ENCODE measurements around the gene RBM11. TPM values are rescaled to one million over a fixed set of nuclear protein-coding genes. Genes with fewer than 3 reads are reported as not detected.

The RBM11 gene
- total and polyA plus RNA-seq, 7 experiments from 2014 or later: 0.46 to 19.3 (median 4.9) TPM

- intact Hi-C loops (cut with micrococcal nuclease): no loop called here
- peaks cover 0 to 24% (median 17%) of the 10 kb centered on the region in 7 donors for H3K4me1 Mint-ChIP-seq
Observed at GRCh38 chr21:14244911-14245310, 29.0 kb downstream of the RBM11 start.

DNA sequence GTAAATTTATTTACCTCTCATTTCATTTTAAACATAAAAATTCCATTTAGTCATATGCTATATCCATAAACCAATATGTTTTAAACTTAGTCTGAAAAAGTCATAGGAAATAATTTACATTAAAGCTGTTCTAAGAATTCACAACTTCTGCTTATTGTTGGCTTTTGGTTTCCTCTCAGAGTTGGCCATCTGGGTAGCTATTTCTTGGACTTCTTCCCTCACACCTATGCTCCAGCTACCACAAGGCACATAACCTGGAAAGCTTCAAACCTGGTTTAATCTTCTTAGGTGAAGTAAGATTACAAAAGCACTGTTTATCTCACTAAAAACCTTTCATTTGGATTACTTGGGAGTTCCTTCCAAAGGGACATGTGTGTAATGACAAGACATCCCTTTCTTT lies 29.8 kb downstream of the RBM11 start:
- peaks cover 0 to 19% (median 11%) of the 10 kb centered on the region in 7 donors for H3K4me1 Mint-ChIP-seq
- no peak overlapping the region for H3K27ac Mint-ChIP-seq
- DNase-seq (no peak), ATAC-seq (no peak)
- ChIA-PET POLR2A (no interaction called here), CTCF (no interaction called here)
- H3K36me3 ChIP-seq (ENCODE audit: control insufficient read depth in 2 of 3, insufficient read depth in 3 of 3, low read length in 3 of 3): no peaks in the 10 kb centered on the region
- peaks cover 0 to 11% of the 10 kb centered on the region in 2 donors for H3K4me1 ChIP-seq (ENCODE audit: control insufficient read depth in 2 of 2, insufficient read depth in 2 of 2, low read length in 2 of 2)
- peaks cover 0 to 4% (median 0%) of the 10 kb centered on the region in 5 donors for H3K36me3 Mint-ChIP-seq
- H3K4me3 Mint-ChIP-seq: no peak overlapping the region
- intact Hi-C loops (cut with micrococcal nuclease): no loop called here
- no peaks in the 10 kb centered on the region for H3K9me3 ChIP-seq (ENCODE audit: control insufficient read depth in 2 of 3, low read length in 3 of 3)
- peaks cover 0 to 8% (median 3%) of the 10 kb centered on the region in 11 donors for H3K9me3 Mint-ChIP-seq
- no peaks in the 10 kb centered on the region for H3K27me3 ChIP-seq (ENCODE audit: control insufficient read depth in 2 of 2, insufficient read depth in 2 of 2, low read length in 2 of 2)
- no peak overlapping the region for H3K4me3 ChIP-seq (ENCODE audit: low read length)
- H3K27ac ChIP-seq (ENCODE audit: low read depth, low read length): no peak overlapping the region
- peaks cover 5 to 20% (median 6%) of the 10 kb centered on the region in 5 donors for H3K27me3 Mint-ChIP-seq

More at GRCh38 chr21:14244911-14245310, 29.0 kb downstream of the RBM11 start:
- no peak overlapping the region for H3K27ac ChIP-seq (ENCODE audit: low read depth, low read length)
- Mint-ChIP-seq H3K9me3 (peaks cover 0 to 6% (median 1%) of the 10 kb centered on the region in 11 donors), H3K27ac (no peak overlapping the region), H3K27me3 (peaks cover under 1 to 17% (median 3%) of the 10 kb centered on the region in 5 donors), H3K36me3 (peaks cover 0 to 4% (median 0%) of the 10 kb centered on the region in 5 donors), H3K4me3 (no peak overlapping the region)
- H3K4me3 ChIP-seq (ENCODE audit: low read length): no peak overlapping the region
- no peaks in the 10 kb centered on the region for H3K36me3 ChIP-seq (ENCODE audit: control insufficient read depth in 2 of 3, insufficient read depth in 3 of 3, low read length in 3 of 3)
- H3K4me1 ChIP-seq (ENCODE audit: control insufficient read depth in 2 of 2, insufficient read depth in 2 of 2, low read length in 2 of 2): peaks cover 0 to 12% of the 10 kb centered on the region in 2 donors
- H3K27me3 ChIP-seq (ENCODE audit: control insufficient read depth in 2 of 2, insufficient read depth in 2 of 2, low read length in 2 of 2): no peaks in the 10 kb centered on the region
- DNase-seq (no peak), ATAC-seq (no peak)
- H3K9me3 ChIP-seq (ENCODE audit: control insufficient read depth in 2 of 3, low read length in 3 of 3): no peaks in the 10 kb centered on the region
- ChIA-PET POLR2A (interaction anchor here (0.7 kb wide), 1 partner anchor 1228 kb away, joined by 3 read pairs; no protein-coding TSS in a partner anchor), CTCF (no interaction called here)

DNA sequence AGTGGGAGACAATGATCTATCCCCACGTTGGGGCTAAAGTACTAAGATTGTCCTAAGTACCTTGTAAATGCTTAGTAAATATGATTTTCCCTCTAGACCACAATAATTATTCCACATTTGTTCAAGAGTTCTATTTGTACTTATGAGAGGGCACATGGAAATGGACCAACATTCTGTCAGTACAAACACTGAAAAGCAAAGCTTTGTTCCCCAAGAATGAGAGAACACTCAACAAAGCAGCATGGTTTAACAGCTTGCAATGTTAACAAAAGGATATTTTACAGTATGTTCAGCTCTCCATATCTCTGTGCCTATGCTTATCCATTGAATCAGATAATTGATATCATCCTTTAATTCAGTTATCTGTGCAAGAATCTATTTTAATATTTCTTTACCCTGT lies 35.4 kb downstream of the RBM11 start:
- CTCF ChIA-PET: no interaction called here
- POLR2A ChIA-PET: no interaction called here
- ATAC-seq (no peak), DNase-seq (no peak)
- H3K27me3 ChIP-seq (ENCODE audit: control insufficient read depth in 2 of 2, insufficient read depth in 2 of 2, low read length in 2 of 2): peaks cover 0 to 5% of the 10 kb centered on the region in 2 donors
- Mint-ChIP-seq H3K4me3 (no peak overlapping the region), H3K27ac (no peak overlapping the region), H3K9me3 (peaks cover 0 to 5% (median 3%) of the 10 kb centered on the region in 11 donors), H3K36me3 (peaks cover 0 to 4% (median 0%) of the 10 kb centered on the region in 5 donors), H3K4me1 (peaks cover 3 to 9% (median 5%) of the 10 kb centered on the region in 7 donors), H3K27me3 (peaks cover 5 to 23% (median 13%) of the 10 kb centered on the region in 5 donors)
- H3K36me3 ChIP-seq (ENCODE audit: control insufficient read depth in 2 of 3, insufficient read depth in 3 of 3, low read length in 3 of 3): no peaks in the 10 kb centered on the region
- no peaks in the 10 kb centered on the region for H3K9me3 ChIP-seq (ENCODE audit: control insufficient read depth in 2 of 3, low read length in 3 of 3)
- H3K4me1 ChIP-seq (ENCODE audit: control insufficient read depth in 2 of 2, insufficient read depth in 2 of 2, low read length in 2 of 2): no peaks in the 10 kb centered on the region
- intact Hi-C loops (cut with micrococcal nuclease): loop anchor here in 1 of 2 donors (10.0 kb wide), 1 partner anchor 133 kb away; the partner anchor contains the start of gene HSPA13
- H3K4me3 ChIP-seq (ENCODE audit: low read length): no peak overlapping the region
- no peak overlapping the region for H3K27ac ChIP-seq (ENCODE audit: low read depth, low read length)

DNA sequence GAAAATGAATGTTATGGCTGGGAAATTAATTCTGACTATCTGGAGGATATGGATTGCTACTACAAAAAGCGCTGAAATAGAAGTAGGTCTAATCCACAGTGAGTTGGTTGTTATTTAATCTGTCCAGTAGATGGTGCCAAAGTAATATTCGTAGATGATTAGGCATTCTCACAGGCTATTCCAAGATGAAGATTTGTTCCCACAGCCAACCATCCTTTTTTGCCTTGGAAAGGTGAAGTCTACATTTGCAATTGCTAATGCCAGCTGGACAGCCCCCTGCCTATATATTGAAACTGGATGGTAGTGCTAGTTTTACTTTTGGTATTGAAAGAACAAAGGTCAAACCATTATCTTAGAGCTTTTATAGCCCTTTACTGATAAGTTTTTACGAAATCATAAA lies 43.8 kb downstream of the RBM11 start:
- no peak overlapping the region for H3K4me3 ChIP-seq (ENCODE audit: low read length)
- DNase-seq (peak in 5 of 9 donors; percentile 13 to 28 (median 23)), ATAC-seq (peak; percentile 59)

DNA sequence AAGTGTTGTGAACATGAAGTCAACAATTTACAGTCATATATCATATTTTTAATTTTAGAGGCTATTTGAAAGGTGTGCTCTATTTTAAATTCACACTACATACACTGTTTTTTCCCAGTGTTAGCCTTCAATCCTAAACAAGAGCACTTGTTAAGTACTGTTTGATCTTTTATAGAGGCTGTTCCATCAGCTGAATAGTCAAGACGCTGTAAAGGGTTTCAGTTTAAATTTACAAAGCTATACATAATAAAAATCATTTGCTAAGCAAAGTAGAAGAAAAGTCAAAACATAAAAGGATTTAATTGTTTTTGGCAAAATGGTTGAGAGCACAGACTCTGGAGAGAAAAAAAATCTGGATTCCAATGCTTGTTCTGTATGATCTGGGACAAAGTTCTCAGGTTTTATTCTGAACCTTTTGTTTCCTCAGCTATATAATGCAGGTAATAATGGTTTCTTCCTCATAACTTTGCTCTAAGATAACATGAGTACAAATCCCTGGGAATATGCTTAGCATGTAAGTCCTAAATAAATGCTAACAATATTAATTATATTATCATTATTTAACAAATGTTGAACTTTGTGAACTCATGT lies 44.3 kb downstream of the RBM11 start:
- no peaks in the 10 kb centered on the region for H3K4me1 ChIP-seq (ENCODE audit: control insufficient read depth in 2 of 2, insufficient read depth in 2 of 2, low read length in 2 of 2)
- H3K27ac ChIP-seq (ENCODE audit: low read depth, low read length): no peak overlapping the region
- DNase-seq: no peak
- H3K36me3 ChIP-seq (ENCODE audit: control insufficient read depth in 2 of 3, insufficient read depth in 3 of 3, low read length in 3 of 3): no peaks in the 10 kb centered on the region
- ChIA-PET CTCF (no interaction called here), POLR2A (no interaction called here)
- no peaks in the 10 kb centered on the region for H3K36me3 Mint-ChIP-seq
- no peak overlapping the region for H3K4me3 ChIP-seq (ENCODE audit: low read length)
- no peaks in the 10 kb centered on the region for H3K9me3 Mint-ChIP-seq
- no peak overlapping the region for H3K27ac Mint-ChIP-seq
- no peaks in the 10 kb centered on the region for H3K4me1 Mint-ChIP-seq
- intact Hi-C loops (cut with micrococcal nuclease): no loop called here
- no peak overlapping the region for H3K4me3 Mint-ChIP-seq
- H3K27me3 ChIP-seq (ENCODE audit: control insufficient read depth in 2 of 2, insufficient read depth in 2 of 2, low read length in 2 of 2): no peaks in the 10 kb centered on the region
- H3K9me3 ChIP-seq (ENCODE audit: control insufficient read depth in 2 of 3, low read length in 3 of 3): no peaks in the 10 kb centered on the region
- no peak for ATAC-seq
- H3K27me3 Mint-ChIP-seq: peaks cover 2 to 19% (median 14%) of the 10 kb centered on the region in 5 donors

More for the DNA sequence above, 43.8 kb downstream of the RBM11 start:
- H3K9me3 ChIP-seq (ENCODE audit: control insufficient read depth in 2 of 3, low read length in 3 of 3): no peaks in the 10 kb centered on the region
- POLR2A ChIA-PET: no interaction called here
- no peak overlapping the region for H3K27ac ChIP-seq (ENCODE audit: low read depth, low read length)
- Mint-ChIP-seq H3K9me3 (no peaks in the 10 kb centered on the region), H3K36me3 (no peaks in the 10 kb centered on the region), H3K4me3 (no peak overlapping the region), H3K4me1 (no peaks in the 10 kb centered on the region), H3K27me3 (peaks cover 2 to 19% (median 12%) of the 10 kb centered on the region in 5 donors), H3K27ac (no peak overlapping the region)
- H3K4me1 ChIP-seq (ENCODE audit: control insufficient read depth in 2 of 2, insufficient read depth in 2 of 2, low read length in 2 of 2): no peaks in the 10 kb centered on the region
- no peaks in the 10 kb centered on the region for H3K27me3 ChIP-seq (ENCODE audit: control insufficient read depth in 2 of 2, insufficient read depth in 2 of 2, low read length in 2 of 2)
- CTCF ChIA-PET: interaction anchor here (0.6 kb wide), 1 partner anchor 524 kb away, joined by 5 read pairs; no protein-coding TSS in a partner anchor
- intact Hi-C loops (cut with micrococcal nuclease): loop anchor here (1.0 to 10.0 kb wide), 10 partner anchors 123 to 1567 kb away; partner anchors contain the start of genes HSPA13 (in 2 of the 2) and NRIP1 (in 1 of the 2)
- no peaks in the 10 kb centered on the region for H3K36me3 ChIP-seq (ENCODE audit: control insufficient read depth in 2 of 3, insufficient read depth in 3 of 3, low read length in 3 of 3)

DNA sequence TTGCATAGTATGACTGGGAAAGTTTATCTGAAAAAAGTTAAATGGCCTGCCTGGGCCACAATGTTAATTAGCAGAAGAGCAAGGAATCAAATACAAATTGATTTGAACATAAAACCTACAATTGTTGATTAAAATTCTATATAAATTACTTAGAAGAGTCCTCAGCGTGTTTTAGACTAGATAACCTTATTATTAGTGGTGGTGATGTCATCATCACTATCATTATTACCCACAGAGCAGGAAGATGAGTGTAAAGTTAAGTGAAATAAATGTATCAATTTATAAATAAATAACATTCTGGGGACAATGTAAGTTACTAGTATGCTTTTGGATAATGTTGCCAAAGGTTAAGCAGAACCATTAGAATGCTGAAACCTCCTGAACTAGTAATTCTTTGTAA lies 46.1 kb downstream of the RBM11 start:
- Histone ChIP-seq H3K27me3 (ENCODE audit: control insufficient read depth in 2 of 2, insufficient read depth in 2 of 2, low read length in 2 of 2) (no peaks in the 10 kb centered on the region), H3K9me3 (ENCODE audit: control insufficient read depth in 2 of 3, low read length in 3 of 3) (no peaks in the 10 kb centered on the region), H3K4me3 (ENCODE audit: low read length) (no peak overlapping the region), H3K36me3 (ENCODE audit: control insufficient read depth in 2 of 3, insufficient read depth in 3 of 3, low read length in 3 of 3) (no peaks in the 10 kb centered on the region), H3K27ac (ENCODE audit: low read depth, low read length) (no peak overlapping the region), H3K4me1 (ENCODE audit: control insufficient read depth in 2 of 2, insufficient read depth in 2 of 2, low read length in 2 of 2) (no peaks in the 10 kb centered on the region)
- H3K36me3 Mint-ChIP-seq: no peaks in the 10 kb centered on the region
- H3K9me3 Mint-ChIP-seq: no peaks in the 10 kb centered on the region
- H3K27ac Mint-ChIP-seq: no peak overlapping the region
- intact Hi-C loops (cut with micrococcal nuclease): no loop called here
- ATAC-seq: no peak
- no peak overlapping the region for H3K4me3 Mint-ChIP-seq
- H3K27me3 Mint-ChIP-seq: peaks cover 4 to 19% (median 14%) of the 10 kb centered on the region in 5 donors
- ChIA-PET POLR2A (no interaction called here), CTCF (no interaction called here)
- no peak for DNase-seq
- H3K4me1 Mint-ChIP-seq: no peaks in the 10 kb centered on the region

GRCh38 chr21:14263879-14264278 lies 47.9 kb downstream of the RBM11 start:
- Mint-ChIP-seq H3K4me3 (no peak overlapping the region), H3K36me3 (no peaks in the 10 kb centered on the region), H3K27me3 (peaks cover 4 to 19% (median 14%) of the 10 kb centered on the region in 5 donors), H3K4me1 (no peaks in the 10 kb centered on the region), H3K9me3 (no peaks in the 10 kb centered on the region), H3K27ac (no peak overlapping the region)
- Histone ChIP-seq H3K27me3 (ENCODE audit: control insufficient read depth in 2 of 2, insufficient read depth in 2 of 2, low read length in 2 of 2) (no peaks in the 10 kb centered on the region), H3K9me3 (ENCODE audit: control insufficient read depth in 2 of 3, low read length in 3 of 3) (no peaks in the 10 kb centered on the region), H3K36me3 (ENCODE audit: control insufficient read depth in 2 of 3, insufficient read depth in 3 of 3, low read length in 3 of 3) (no peaks in the 10 kb centered on the region), H3K4me3 (ENCODE audit: low read length) (no peak overlapping the region), H3K4me1 (ENCODE audit: control insufficient read depth in 2 of 2, insufficient read depth in 2 of 2, low read length in 2 of 2) (no peaks in the 10 kb centered on the region), H3K27ac (ENCODE audit: low read depth, low read length) (no peak overlapping the region)
- ATAC-seq: no peak
- CTCF ChIA-PET: no interaction called here
- POLR2A ChIA-PET: no interaction called here
- DNase-seq: no peak
- intact Hi-C loops (cut with micrococcal nuclease): no loop called here

Measured in naive thymus-derived CD4-positive, alpha-beta T cell (primary cell).